Measurements from ENCODE around the gene PDE10A.

GRCh38 chr6:165621940-165622339, 41.1 kb downstream of the PDE10A start:
- TF ChIP-seq POLR2AphosphoS5 (IDR thresholded peaks at IDR 0.05) (no peak), CTCF (IDR thresholded peaks at IDR 0.05) (no peak)

All from esophagus muscularis mucosa (tissue), 3 donors.